Measurements from ENCODE around the gene CRYM.
A peak's percentile ranks its signal among the peaks of the same experiment; 100 is the strongest.
"Not testable (repeated sequence)": the region's sequence is repeated elsewhere in the genome, so short reads cannot be mapped to it uniquely, and the experiment has no call there.

Gene CRYM

GRCh38 chr16:21277045-21277926 lies 804 bp downstream of the CRYM start:
- no peak for DNase-seq

GRCh38 chr16:21276090-21276489 lies 2.0 kb downstream of the CRYM start:
- DNase-seq = no peak

- no peak for DNase-seq
Measured at GRCh38 chr16:21275529-21275928, 2.6 kb downstream of the CRYM start.

- no peak for DNase-seq
Measured at GRCh38 chr16:21274172-21274726, 3.8 kb downstream of the CRYM start.

DNA sequence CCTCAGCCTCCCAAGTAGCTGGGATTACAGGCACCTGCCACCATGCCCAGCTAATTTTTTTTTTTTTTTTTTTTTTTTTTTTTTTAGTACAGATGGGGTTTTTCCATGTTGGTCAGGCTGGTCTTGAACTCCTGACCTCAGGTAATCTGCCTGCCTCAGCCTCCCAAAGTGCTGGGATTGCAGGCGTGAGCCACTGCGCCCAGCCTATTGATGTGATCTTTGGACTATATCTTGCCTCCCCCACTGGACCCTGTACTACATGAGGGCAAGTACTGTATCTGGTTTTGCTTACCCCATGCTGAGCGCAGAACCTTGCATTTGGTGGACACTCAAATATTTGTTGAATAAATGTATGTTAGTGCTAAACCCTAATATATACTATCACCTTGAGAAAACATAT lies 5.3 kb downstream of the CRYM start:
- DNase-seq = not testable (repeated sequence)

DNA sequence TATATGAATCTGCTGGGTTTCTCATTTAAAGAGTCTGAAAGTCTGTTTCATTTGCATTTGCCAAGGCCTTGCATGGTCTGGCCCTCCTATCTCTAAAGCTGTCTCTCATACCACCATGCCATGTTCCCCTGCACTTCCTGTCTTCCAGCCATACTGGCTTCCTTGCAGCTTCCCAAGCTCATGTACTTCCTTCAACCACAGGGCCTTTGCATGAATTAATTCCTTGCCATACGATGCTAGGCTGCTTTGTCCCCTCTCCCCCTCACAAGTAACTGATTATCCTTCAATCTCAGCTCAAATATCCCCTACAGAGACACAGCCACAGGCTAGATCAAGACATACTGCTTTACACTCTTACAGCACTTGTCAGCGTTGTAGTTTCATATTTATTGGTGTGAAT lies 5.8 kb downstream of the CRYM start:
- DNase-seq = no peak

- DNase-seq = no peak
Measured at GRCh38 chr16:21268236-21268635, 9.9 kb downstream of the CRYM start.

DNA sequence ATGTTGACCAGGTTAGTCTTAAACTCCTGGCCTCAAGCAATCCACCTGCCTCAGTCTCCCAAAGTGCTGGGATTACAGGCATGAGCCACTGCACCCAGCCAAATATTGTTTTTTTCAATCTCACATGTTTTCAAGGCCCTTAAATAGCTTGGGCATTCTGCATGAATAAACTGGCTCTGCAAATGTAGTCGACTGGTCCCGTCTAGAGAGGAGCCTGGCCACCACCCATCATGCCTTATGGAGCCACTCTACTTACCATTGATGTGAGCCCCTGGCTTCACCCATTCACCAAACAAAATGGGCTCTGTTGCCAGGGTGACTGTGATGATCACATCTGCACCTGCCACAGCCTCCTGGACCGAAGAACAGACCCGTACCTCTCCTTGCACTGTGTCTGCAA lies 10.8 kb downstream of the CRYM start:
- no peak for DNase-seq

DNA sequence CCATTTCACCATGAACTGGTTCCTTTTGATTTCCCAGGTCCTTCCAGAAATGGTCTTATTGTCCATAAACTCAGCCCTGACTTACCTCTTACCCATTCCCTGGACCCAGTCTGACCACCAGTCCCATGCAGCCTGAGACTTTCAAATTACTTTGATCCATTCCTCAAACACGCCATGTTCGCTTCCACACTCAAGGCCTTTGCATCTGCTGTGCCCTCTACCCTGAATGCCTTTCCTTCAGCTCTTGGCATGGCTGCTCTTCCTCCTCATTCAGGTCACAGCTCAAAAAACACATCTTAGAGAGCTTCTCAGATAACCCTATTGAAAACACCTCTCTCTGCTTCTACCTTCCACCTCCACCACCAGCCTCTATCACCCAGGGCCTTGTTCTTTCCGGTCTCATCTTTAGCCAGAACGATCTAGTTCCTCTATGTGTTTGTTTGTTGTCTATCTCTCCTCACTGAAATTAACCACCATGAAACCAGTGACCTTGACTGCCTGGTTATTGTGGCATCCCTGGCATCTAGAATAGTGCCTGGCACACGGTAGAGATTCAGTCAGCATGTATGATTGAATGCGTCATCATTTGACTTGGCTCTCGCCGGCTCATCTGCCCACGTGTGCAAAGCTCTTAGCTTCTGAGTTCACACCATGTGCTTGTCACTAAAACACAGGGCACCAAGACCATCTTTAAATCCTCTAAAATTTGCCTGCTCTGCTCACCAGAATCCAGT lies 12.8 kb downstream of the CRYM start:
- DNase-seq = peak; percentile 61

GRCh38 chr16:21264571-21265036 lies 13.5 kb downstream of the CRYM start:
- DNase-seq = peak; percentile 13

GRCh38 chr16:21263640-21264570 lies 14.2 kb downstream of the CRYM start:
- DNase-seq = no peak

GRCh38 chr16:21262779-21263639 lies 15.1 kb downstream of the CRYM start:
- DNase-seq = no peak

- peak; percentile 26 for DNase-seq
Measured at GRCh38 chr16:21260870-21261791, 17.0 kb downstream of the CRYM start.

DNA sequence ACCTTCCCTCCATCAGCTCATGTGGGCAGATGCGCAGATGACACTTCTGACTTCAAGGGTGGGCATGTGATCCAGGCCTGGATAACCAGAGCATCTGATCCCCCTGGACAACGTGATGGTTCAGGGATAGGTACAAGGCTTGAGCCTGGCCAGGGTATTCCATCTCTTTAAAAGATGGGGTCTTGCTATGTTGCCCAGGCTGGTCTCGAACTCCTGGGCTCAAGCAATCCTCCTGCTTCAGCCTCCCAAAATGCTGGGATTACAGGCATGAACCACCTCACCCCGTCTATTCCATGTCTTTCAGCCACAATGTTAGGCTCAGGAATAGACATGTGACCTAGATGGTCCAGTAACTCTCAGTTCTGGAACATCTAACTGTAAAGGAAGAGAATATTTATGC lies 20.8 kb downstream of the CRYM start:
- no peak for DNase-seq

- no peak for DNase-seq
Measured at GRCh38 chr16:21256636-21257035, 21.5 kb downstream of the CRYM start.

GRCh38 chr16:21253470-21253869 lies 24.6 kb downstream of the CRYM start:
- no peak for DNase-seq

GRCh38 chr16:21250072-21250923 lies 27.8 kb downstream of the CRYM start:
- DNase-seq = no peak

- not testable (repeated sequence) for DNase-seq
Measured at GRCh38 chr16:21248179-21248578, 29.9 kb downstream of the CRYM start.

GRCh38 chr16:21244518-21245215 lies 33.4 kb downstream of the CRYM start:
- no peak for DNase-seq

Data from NCI-H446 treated with DMSO at 0.1 percent for 48 hours (cell line).